Ramos (cell line): ENCODE data around the gene TUBB3.
"Not testable (repeated sequence)": the region's sequence is repeated elsewhere in the genome, so short reads cannot be mapped to it uniquely, and the experiment has no call there.

Experiments
- in situ Hi-C: fragments of 300-500 bp; cut with MboI; formaldehyde crosslinking; loops from one replicate; pipeline ENCODE4 v1.14.3; 2022; ENCODE audit warnings: low sequenced_read_pairs; ENCODE audit not compliant: unreplicated experiment

Gene TUBB3

GRCh38 chr16:89899879-89900481 lies 23.2 kb upstream of the TUBB3 start:
- in situ Hi-C loops = no loop called here

GRCh38 chr16:89900885-89901284 lies 22.3 kb upstream of the TUBB3 start:
- in situ Hi-C loops = no loop called here

GRCh38 chr16:89902980-89903379 lies 20.2 kb upstream of the TUBB3 start:
- in situ Hi-C loops = no loop called here

GRCh38 chr16:89903908-89904515 lies 19.1 kb upstream of the TUBB3 start:
- in situ Hi-C loops = no loop called here

- in situ Hi-C loops = no loop called here
Observed at GRCh38 chr16:89904606-89905510, 18.3 kb upstream of the TUBB3 start.

- in situ Hi-C loops = no loop called here
Observed at GRCh38 chr16:89905511-89906139, 17.5 kb upstream of the TUBB3 start.

- in situ Hi-C loops = no loop called here
Observed at GRCh38 chr16:89906140-89907025, 16.8 kb upstream of the TUBB3 start.

- in situ Hi-C loops = no loop called here
Observed at GRCh38 chr16:89907055-89907814, 15.9 kb upstream of the TUBB3 start.

GRCh38 chr16:89908236-89908635 lies 14.9 kb upstream of the TUBB3 start:
- in situ Hi-C loops = no loop called here

- in situ Hi-C loops = no loop called here
Observed at GRCh38 chr16:89909777-89910716, 13.1 kb upstream of the TUBB3 start.

- in situ Hi-C loops = no loop called here
Observed at GRCh38 chr16:89910717-89911354, 12.3 kb upstream of the TUBB3 start.

- in situ Hi-C loops = no loop called here
Observed at GRCh38 chr16:89911375-89911774, 11.8 kb upstream of the TUBB3 start.

- in situ Hi-C loops = no loop called here
Observed at GRCh38 chr16:89912143-89912542, 11.0 kb upstream of the TUBB3 start.

GRCh38 chr16:89912627-89913026 lies 10.5 kb upstream of the TUBB3 start:
- in situ Hi-C loops = no loop called here

- in situ Hi-C loops = no loop called here
Observed at GRCh38 chr16:89913408-89914387, 9.4 kb upstream of the TUBB3 start.

- in situ Hi-C loops = not testable (repeated sequence)
Observed at GRCh38 chr16:89914642-89915285, 8.4 kb upstream of the TUBB3 start.
